Measurements from ENCODE around the gene NRXN3. TPM values are rescaled to one million over a fixed set of nuclear protein-coding genes. Genes with fewer than 3 reads are reported as not detected.

NRXN3 gene
- total RNA-seq, 6 experiments from 2014 or later, result 0.07 to 0.28 (median 0.11) TPM; not detected in 2

GRCh38 chr14:79587875-79588274 lies 1417.7 kb downstream of the NRXN3 start:
- H3K9me3 Mint-ChIP-seq, result peaks cover 14% of the 10 kb centered on the region
- H3K27ac Mint-ChIP-seq, result no peak overlapping the region
- TF ChIP-seq CTCF (IDR thresholded peaks at IDR 0.05), result no peak
- DNase-seq, result no peak
- no peak overlapping the region for H3K4me3 Mint-ChIP-seq
- H3K36me3 Mint-ChIP-seq (ENCODE audit: low read depth), result peaks cover 5% of the 10 kb centered on the region
- H3K27me3 Mint-ChIP-seq (ENCODE audit: insufficient read depth), result no peaks in the 10 kb centered on the region
- peaks cover 33% of the 10 kb centered on the region for H3K4me1 Mint-ChIP-seq (ENCODE audit: low read depth)

GRCh38 chr14:79588398-79588797 lies 1418.2 kb downstream of the NRXN3 start:
- Mint-ChIP-seq H3K27ac (no peak overlapping the region), H3K9me3 (peaks cover 14% of the 10 kb centered on the region), H3K27me3 (ENCODE audit: insufficient read depth) (no peaks in the 10 kb centered on the region), H3K36me3 (ENCODE audit: low read depth) (peaks cover 5% of the 10 kb centered on the region), H3K4me3 (no peak overlapping the region), H3K4me1 (ENCODE audit: low read depth) (peaks cover 33% of the 10 kb centered on the region)
- TF ChIP-seq CTCF (IDR thresholded peaks at IDR 0.05), result no peak
- no peak for DNase-seq

GRCh38 chr14:79596551-79596950 lies 1426.4 kb downstream of the NRXN3 start:
- no peak for TF ChIP-seq CTCF (IDR thresholded peaks at IDR 0.05)
- DNase-seq, result peak; percentile 64
- Mint-ChIP-seq H3K4me1 (ENCODE audit: low read depth) (peaks cover 38% of the 10 kb centered on the region; the same call in 1 of the 2 replicates), H3K9me3 (0 out of 2 replicates have a peak, but pooled peaks cover 3% of the 10 kb centered on the region), H3K4me3 (no peak overlapping the region), H3K36me3 (ENCODE audit: low read depth) (no peaks in the 10 kb centered on the region; the same call in 1 of the 2 replicates), H3K27me3 (ENCODE audit: insufficient read depth) (no peaks in the 10 kb centered on the region; the same call in 1 of the 2 replicates), H3K27ac (peak overlapping the region; percentile 60; the same call in 1 of the 2 replicates)

GRCh38 chr14:79597566-79597965 lies 1427.4 kb downstream of the NRXN3 start:
- DNase-seq, result peak; percentile 23
- Mint-ChIP-seq H3K4me1 (ENCODE audit: low read depth) (peaks cover 38% of the 10 kb centered on the region; the same call in 1 of the 2 replicates), H3K4me3 (peak overlapping the region; percentile 2; the same call in 1 of the 2 replicates), H3K27ac (peak overlapping the region; percentile 60; the same call in 1 of the 2 replicates), H3K27me3 (ENCODE audit: insufficient read depth) (no peaks in the 10 kb centered on the region; the same call in 1 of the 2 replicates), H3K9me3 (0 out of 2 replicates have a peak, but pooled peaks cover 3% of the 10 kb centered on the region), H3K36me3 (ENCODE audit: low read depth) (no peaks in the 10 kb centered on the region; the same call in 1 of the 2 replicates)
- no peak for TF ChIP-seq CTCF (IDR thresholded peaks at IDR 0.05)

- Mint-ChIP-seq H3K27me3 (ENCODE audit: insufficient read depth) (no peaks in the 10 kb centered on the region; the same call in 1 of the 2 replicates), H3K4me3 (no peak overlapping the region)
These were observed 1428.2 kb downstream of the NRXN3 start for GRCh38 chr14:79598339-79598738.

More at GRCh38 chr14:79598339-79598738, 1428.2 kb downstream of the NRXN3 start:
- peaks cover 38% of the 10 kb centered on the region; the same call in 1 of the 2 replicates for H3K4me1 Mint-ChIP-seq (ENCODE audit: low read depth)
- 0 out of 2 replicates have a peak, but pooled peaks cover 3% of the 10 kb centered on the region for H3K9me3 Mint-ChIP-seq
- peak overlapping the region; percentile 60; the same call in 1 of the 2 replicates for H3K27ac Mint-ChIP-seq
- peak; percentile 54 for DNase-seq
- TF ChIP-seq CTCF (IDR thresholded peaks at IDR 0.05), result no peak
- H3K36me3 Mint-ChIP-seq (ENCODE audit: low read depth), result no peaks in the 10 kb centered on the region; the same call in 1 of the 2 replicates
